Measurements from ENCODE around the gene SASS6. TPM values are rescaled to one million over a fixed set of nuclear protein-coding genes. Genes with fewer than 3 reads are reported as not detected.

The SASS6 gene
- total RNA-seq, 4 donors from 2014 or later = 2.6 to 4.6 (median 3.5) TPM

GRCh38 chr1:100122177-100122576 lies 10.6 kb downstream of the SASS6 start:
- intact Hi-C loops (cut with DNase I) = loop anchor here (10.0 kb wide), 1 partner anchor 47 kb away; no protein-coding TSS in a partner anchor

GRCh38 chr1:100115524-100115923 lies 17.2 kb downstream of the SASS6 start:
- intact Hi-C loops (cut with DNase I) = no loop called here
- TF ChIP-seq POLR2A (IDR thresholded peaks at IDR 0.05) (no peak), CTCF (IDR thresholded peaks at IDR 0.05) (no peak)
- Histone ChIP-seq H3K4me3 (replicated peaks in 1 of 3) (no peak overlapping the region), H3K9me3 (no peaks in the 10 kb centered on the region), H3K36me3 (no peaks in the 10 kb centered on the region), H3K4me1 (no peaks in the 10 kb centered on the region), H3K27ac (no peak overlapping the region), H3K27me3 (no peaks in the 10 kb centered on the region)
- DNase-seq = no peak
- 97 to 98% methylated on average over 4 of the region's 4 CpGs for WGBS, 2 donors

More at GRCh38 chr1:100122177-100122576, 10.6 kb downstream of the SASS6 start:
- H3K36me3 ChIP-seq = no peaks in the 10 kb centered on the region
- no peaks in the 10 kb centered on the region for H3K27me3 ChIP-seq
- H3K27ac ChIP-seq = no peak overlapping the region
- TF ChIP-seq POLR2A (IDR thresholded peaks at IDR 0.05) (no peak), CTCF (IDR thresholded peaks at IDR 0.05) (no peak)
- H3K4me3 ChIP-seq (replicated peaks in 1 of 3) = no peak overlapping the region
- H3K4me1 ChIP-seq = no peaks in the 10 kb centered on the region
- 92 to 98% methylated on average over 1 of the region's 1 CpG for WGBS, 2 donors
- no peak for DNase-seq
- H3K9me3 ChIP-seq = no peaks in the 10 kb centered on the region

- Histone ChIP-seq H3K27me3 (no peaks in the 10 kb centered on the region), H3K36me3 (peaks cover 0 to 7% of the 10 kb centered on the region in 2 donors), H3K4me1 (no peaks in the 10 kb centered on the region), H3K4me3 (replicated peaks in 1 of 3) (no peak overlapping the region), H3K9me3 (no peaks in the 10 kb centered on the region), H3K27ac (no peak overlapping the region)
- intact Hi-C loops (cut with DNase I) = no loop called here
- TF ChIP-seq POLR2A (IDR thresholded peaks at IDR 0.05) (no peak), CTCF (IDR thresholded peaks at IDR 0.05) (no peak)
- DNase-seq = no peak
Observed at GRCh38 chr1:100109554-100110066, 23.1 kb downstream of the SASS6 start.

GRCh38 chr1:100107696-100108095 lies 25.0 kb downstream of the SASS6 start:
- Histone ChIP-seq H3K4me3 (replicated peaks in 1 of 3) (no peak overlapping the region), H3K9me3 (no peaks in the 10 kb centered on the region), H3K36me3 (peaks cover 0 to 7% of the 10 kb centered on the region in 2 donors), H3K27ac (no peak overlapping the region), H3K27me3 (no peaks in the 10 kb centered on the region), H3K4me1 (no peaks in the 10 kb centered on the region)
- WGBS, 2 donors = 91 to 93% methylated on average over 4 of the region's 4 CpGs
- no peak for TF ChIP-seq POLR2A (IDR thresholded peaks at IDR 0.05)
- intact Hi-C loops (cut with DNase I) = no loop called here
- no peak for DNase-seq

GRCh38 chr1:100101564-100101963 lies 31.2 kb downstream of the SASS6 start:
- DNase-seq = no peak
- peaks cover 0 to 7% of the 10 kb centered on the region in 2 donors for H3K36me3 ChIP-seq
- H3K27ac ChIP-seq = no peak overlapping the region
- H3K4me1 ChIP-seq = no peaks in the 10 kb centered on the region
- intact Hi-C loops (cut with DNase I) = no loop called here
- no peak for TF ChIP-seq POLR2A (IDR thresholded peaks at IDR 0.05)
- no peak for TF ChIP-seq CTCF (IDR thresholded peaks at IDR 0.05)
- no peaks in the 10 kb centered on the region for H3K9me3 ChIP-seq
- H3K27me3 ChIP-seq = no peaks in the 10 kb centered on the region
- WGBS, 2 donors = 95 to 96% methylated on average over 2 of the region's 2 CpGs
- H3K4me3 ChIP-seq (replicated peaks in 1 of 3) = no peak overlapping the region

All from thyroid gland (tissue), 4 donors.